ENCODE data around the gene KIF3A.

DNA sequence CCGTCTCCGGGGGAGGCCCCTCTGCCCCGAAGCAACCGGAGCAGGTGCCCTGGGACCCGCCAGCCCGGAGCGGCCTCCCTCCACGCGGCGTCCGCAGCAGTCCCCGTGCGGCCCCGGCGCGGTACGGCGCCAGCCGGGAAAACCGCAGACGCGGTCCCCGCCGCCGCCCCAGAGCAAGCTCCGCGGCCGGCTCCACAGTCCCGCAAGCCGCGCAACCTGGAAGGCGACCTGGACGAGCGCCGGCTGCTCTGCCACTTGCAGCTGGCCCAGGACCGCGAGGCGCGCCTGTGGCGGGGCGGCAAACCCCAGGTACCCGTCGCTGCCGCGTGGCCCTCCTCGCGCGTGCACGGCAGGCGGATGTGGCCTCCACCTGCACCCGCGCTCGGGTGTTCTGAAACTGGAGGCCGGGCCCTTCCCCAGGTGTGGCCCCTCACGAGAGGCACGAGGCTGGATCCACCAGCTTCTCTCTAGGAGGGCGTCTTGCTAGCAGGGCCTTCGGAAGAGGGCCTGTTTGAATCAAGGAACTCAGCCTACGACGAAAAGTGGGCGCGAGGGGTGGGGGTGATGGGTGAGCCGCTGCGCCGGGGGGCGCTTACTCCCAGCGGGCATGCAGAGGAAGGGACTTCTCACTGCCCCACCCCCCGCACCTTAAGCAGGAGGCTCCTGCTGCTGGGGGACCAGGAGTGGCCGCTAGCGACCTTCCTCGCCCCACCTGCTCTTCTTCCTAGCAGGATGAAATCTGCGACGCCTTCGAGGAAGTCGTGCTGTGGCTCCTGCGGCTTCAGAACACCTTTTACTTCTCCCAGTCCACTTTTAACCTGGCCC, 10.5 kb upstream of the KIF3A start:
- TF ChIP-seq, protein P1, sequence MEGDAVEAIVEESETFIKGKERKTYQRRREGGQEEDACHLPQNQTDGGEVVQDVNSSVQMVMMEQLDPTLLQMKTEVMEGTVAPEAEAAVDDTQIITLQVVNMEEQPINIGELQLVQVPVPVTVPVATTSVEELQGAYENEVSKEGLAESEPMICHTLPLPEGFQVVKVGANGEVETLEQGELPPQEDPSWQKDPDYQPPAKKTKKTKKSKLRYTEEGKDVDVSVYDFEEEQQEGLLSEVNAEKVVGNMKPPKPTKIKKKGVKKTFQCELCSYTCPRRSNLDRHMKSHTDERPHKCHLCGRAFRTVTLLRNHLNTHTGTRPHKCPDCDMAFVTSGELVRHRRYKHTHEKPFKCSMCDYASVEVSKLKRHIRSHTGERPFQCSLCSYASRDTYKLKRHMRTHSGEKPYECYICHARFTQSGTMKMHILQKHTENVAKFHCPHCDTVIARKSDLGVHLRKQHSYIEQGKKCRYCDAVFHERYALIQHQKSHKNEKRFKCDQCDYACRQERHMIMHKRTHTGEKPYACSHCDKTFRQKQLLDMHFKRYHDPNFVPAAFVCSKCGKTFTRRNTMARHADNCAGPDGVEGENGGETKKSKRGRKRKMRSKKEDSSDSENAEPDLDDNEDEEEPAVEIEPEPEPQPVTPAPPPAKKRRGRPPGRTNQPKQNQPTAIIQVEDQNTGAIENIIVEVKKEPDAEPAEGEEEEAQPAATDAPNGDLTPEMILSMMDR (IDR thresholded peaks at IDR 0.05; ENCODE audit: low read depth, low read length, poor library complexity, severe bottlenecking), result no peak
- TF ChIP-seq EZH2phosphoT487 (IDR thresholded peaks at IDR 0.05; ENCODE audit: borderline replicate concordance, low read length), result no peak
